Adipocyte (in vitro differentiated cells): ENCODE results near the gene LRRC46.

Source experiments
- DNase-seq: peaks from one replicate; pipeline ENCODE4 v3.0.0-alpha.2; 2015; ENCODE audit warnings: low read depth
- H3K27me3 ChIP-seq: replicated peaks from 2 replicates; pipeline ENCODE4 v1.7.0; 2013; ENCODE audit warnings: mild to moderate bottlenecking, low read length, moderate library complexity; ENCODE audit not compliant: control insufficient read depth, insufficient read depth
- H3K36me3 ChIP-seq: 2 replicates; pipeline ENCODE4 v1.7.0; 2013; ENCODE audit warnings: low read length, mild to moderate bottlenecking, moderate library complexity; ENCODE audit not compliant: control insufficient read depth, insufficient read depth, severe bottlenecking
- H3K4me1 ChIP-seq: 2 replicates; pipeline ENCODE4 v1.7.0; 2013; ENCODE audit warnings: mild to moderate bottlenecking, low read length, moderate library complexity; ENCODE audit not compliant: control insufficient read depth, insufficient read depth
- H3K4me3 ChIP-seq: 2 replicates; pipeline ENCODE4 v1.7.0; 2013; ENCODE audit warnings: mild to moderate bottlenecking, low read length, moderate library complexity
- H3K9ac ChIP-seq: 2 replicates; pipeline ENCODE4 v1.7.0; 2013; ENCODE audit warnings: mild to moderate bottlenecking, low read length, moderate library complexity
- H3K9me3 ChIP-seq: 2 replicates; pipeline ENCODE4 v1.7.0; 2013; ENCODE audit warnings: mild to moderate bottlenecking, low read length, moderate library complexity; ENCODE audit not compliant: control insufficient read depth

Gene LRRC46

GRCh38 chr17:47883589-47884426 is 52.3 kb downstream of the LRRC46 start:
- DNase-seq = no peak
- Histone ChIP-seq H3K27me3 (no peaks in the 10 kb centered on the region), H3K36me3 (no peaks in the 10 kb centered on the region), H3K4me3 (no peak overlapping the region), H3K4me1 (peaks cover 27% of the 10 kb centered on the region), H3K9ac (no peak overlapping the region), H3K9me3 (no peaks in the 10 kb centered on the region)

- no peaks in the 10 kb centered on the region for H3K36me3 ChIP-seq
- H3K9ac ChIP-seq = no peak overlapping the region
- no peaks in the 10 kb centered on the region for H3K27me3 ChIP-seq
- DNase-seq = no peak
- peaks cover 26% of the 10 kb centered on the region for H3K4me1 ChIP-seq
- no peak overlapping the region for H3K4me3 ChIP-seq
- H3K9me3 ChIP-seq = no peaks in the 10 kb centered on the region
Measured at GRCh38 chr17:47884427-47884740, 52.9 kb downstream of the LRRC46 start.

GRCh38 chr17:47884905-47885730 is 53.6 kb downstream of the LRRC46 start:
- Histone ChIP-seq H3K27me3 (no peaks in the 10 kb centered on the region), H3K4me3 (no peak overlapping the region), H3K9me3 (no peaks in the 10 kb centered on the region), H3K9ac (no peak overlapping the region), H3K36me3 (no peaks in the 10 kb centered on the region), H3K4me1 (peaks cover 26% of the 10 kb centered on the region)
- DNase-seq = no peak
